Stimulated activated CD8-positive, alpha-beta memory T cell treated with anti-CD3 and anti-CD28 coated beads, Interleukin-12 subunit alpha, Interleukin-12 subunit beta, amount 100 ng/mL, for 24 hours (primary cell): ENCODE measurements around the gene GTF2A1.
A peak's percentile ranks its signal among the peaks of the same experiment; 100 is the strongest.

ENCODE experiments used
- DNase-seq: peaks from one replicate; pipeline ENCODE4 v3.0.0-alpha.2; 2020; ENCODE audit errors: extremely low read depth

The GTF2A1 gene

GRCh38 chr14:81177225-81177624 lies 43.5 kb downstream of the GTF2A1 start:
- DNase-seq: no peak

GRCh38 chr14:81176241-81176640 lies 44.5 kb downstream of the GTF2A1 start:
- DNase-seq: no peak

GRCh38 chr14:81172881-81173280 lies 47.9 kb downstream of the GTF2A1 start:
- no peak for DNase-seq

GRCh38 chr14:81172353-81172752 lies 48.4 kb downstream of the GTF2A1 start:
- no peak for DNase-seq

- DNase-seq: no peak
These were observed 49.9 kb downstream of the GTF2A1 start for GRCh38 chr14:81170829-81171195.

GRCh38 chr14:81170104-81170828 lies 50.5 kb downstream of the GTF2A1 start:
- DNase-seq: peak; percentile 73

- no peak for DNase-seq
These were observed 51.1 kb downstream of the GTF2A1 start for GRCh38 chr14:81169711-81170103.

- no peak for DNase-seq
These were observed 51.5 kb downstream of the GTF2A1 start for GRCh38 chr14:81169267-81169666.

GRCh38 chr14:81166121-81166520 lies 54.6 kb downstream of the GTF2A1 start:
- DNase-seq: no peak

- DNase-seq: no peak
These were observed 55.6 kb downstream of the GTF2A1 start for GRCh38 chr14:81165188-81165587.

- DNase-seq: peak; percentile 15
These were observed 56.5 kb downstream of the GTF2A1 start for GRCh38 chr14:81164167-81164774.

- no peak for DNase-seq
These were observed 57.8 kb downstream of the GTF2A1 start for GRCh38 chr14:81162941-81163340.

GRCh38 chr14:81161749-81162148 lies 59.0 kb downstream of the GTF2A1 start:
- DNase-seq: no peak

- no peak for DNase-seq
These were observed 59.7 kb downstream of the GTF2A1 start for GRCh38 chr14:81161088-81161487.

- no peak for DNase-seq
These were observed 63.3 kb downstream of the GTF2A1 start for GRCh38 chr14:81157431-81157830.

GRCh38 chr14:81153187-81153586 lies 67.6 kb downstream of the GTF2A1 start:
- DNase-seq: no peak

- DNase-seq: no peak
These were observed 72.1 kb downstream of the GTF2A1 start for GRCh38 chr14:81148635-81149034.

GRCh38 chr14:81147140-81147897 lies 73.4 kb downstream of the GTF2A1 start:
- no peak for DNase-seq

GRCh38 chr14:81144824-81145603 lies 75.7 kb downstream of the GTF2A1 start:
- DNase-seq: no peak

- DNase-seq: no peak
These were observed 77.0 kb downstream of the GTF2A1 start for GRCh38 chr14:81143793-81144192.

- DNase-seq: no peak
These were observed 79.3 kb downstream of the GTF2A1 start for GRCh38 chr14:81141426-81141825.

- DNase-seq: no peak
These were observed 82.3 kb downstream of the GTF2A1 start for GRCh38 chr14:81138429-81138828.
